ENCODE data around the gene DIRAS3. TPM values are rescaled to one million over a fixed set of nuclear protein-coding genes. Genes with fewer than 3 reads are reported as not detected.
"Not testable (repeated sequence)": the region's sequence is repeated elsewhere in the genome, so short reads cannot be mapped to it uniquely, and the experiment has no call there.

DIRAS3 gene
- polyA plus RNA-seq, 1 donor from 2014 or later = not detected

DNA sequence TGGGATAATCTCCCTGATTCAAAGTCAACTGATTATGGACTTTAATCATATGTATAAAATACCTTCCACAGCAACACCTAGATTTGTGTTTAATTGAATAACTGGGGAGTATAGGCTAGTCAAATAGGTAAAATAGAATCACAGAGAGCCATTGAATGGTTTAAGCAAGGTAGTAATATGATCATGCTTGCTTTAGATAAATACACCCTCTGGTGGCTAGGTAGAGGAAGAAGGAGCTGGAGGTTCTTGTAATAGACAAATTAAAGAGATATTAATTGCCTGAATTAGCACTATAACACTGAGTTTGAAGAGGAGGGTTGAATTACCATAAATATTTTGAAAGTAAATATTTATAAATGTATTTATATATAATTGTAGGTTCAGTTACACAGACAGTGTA lies 40.3 kb downstream of the DIRAS3 start:
- Mint-ChIP-seq H3K27me3 (peaks cover 5% of the 10 kb centered on the region), H3K4me1 (no peaks in the 10 kb centered on the region), H3K36me3 (no peaks in the 10 kb centered on the region), H3K4me3 (no peak overlapping the region), H3K9me3 (peaks cover 0 to 4% (median 0%) of the 10 kb centered on the region in 3 donors), H3K27ac (no peak overlapping the region)

DNA sequence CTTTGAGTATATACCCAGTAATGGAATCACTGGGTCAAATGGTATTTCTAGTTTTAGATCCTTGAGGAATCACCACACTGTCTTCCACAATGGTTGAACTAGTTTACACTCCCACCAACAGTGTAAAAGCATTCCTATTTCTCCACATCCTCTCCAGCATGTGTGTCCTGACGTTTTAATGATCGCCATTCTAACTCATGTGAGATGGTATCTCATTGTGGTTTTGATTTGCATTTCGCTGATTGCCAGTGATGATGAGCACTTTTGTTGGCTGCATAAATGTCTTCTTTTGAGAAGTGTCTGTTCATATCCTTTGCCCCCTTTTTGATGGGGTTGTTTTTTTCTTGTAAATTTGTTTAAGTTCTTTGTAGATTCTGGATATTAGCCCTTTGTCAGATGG lies 46.8 kb downstream of the DIRAS3 start:
- peaks cover 13 to 15% (median 13%) of the 10 kb centered on the region in 3 donors for H3K9me3 Mint-ChIP-seq
- not testable (repeated sequence) for H3K4me3 Mint-ChIP-seq

DNA sequence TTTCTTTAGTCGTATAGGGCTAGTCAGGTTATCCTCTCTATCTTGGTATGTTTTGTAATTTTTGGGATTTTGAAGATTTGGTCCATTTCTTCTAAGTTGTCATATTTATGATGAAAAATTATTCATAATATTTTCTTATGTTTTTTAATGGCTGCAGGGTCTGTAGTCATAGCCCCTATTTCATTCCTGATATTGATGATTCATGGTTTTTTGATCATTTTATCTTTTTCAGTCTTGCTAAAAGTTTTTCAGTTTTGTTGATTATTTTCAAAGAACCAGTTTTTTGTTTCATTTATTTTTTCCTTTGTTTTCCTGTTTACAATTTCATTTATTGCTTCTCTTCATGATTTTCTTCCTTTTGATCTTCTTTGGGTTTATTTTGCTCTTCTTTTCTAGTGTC lies 50.2 kb downstream of the DIRAS3 start:
- H3K27me3 Mint-ChIP-seq = peaks cover 2% of the 10 kb centered on the region
- no peaks in the 10 kb centered on the region for H3K4me1 Mint-ChIP-seq

More for the DNA sequence above, 46.8 kb downstream of the DIRAS3 start:
- H3K4me1 Mint-ChIP-seq, H3K36me3 Mint-ChIP-seq, H3K27me3 Mint-ChIP-seq, H3K27ac Mint-ChIP-seq: not testable (repeated sequence)

DNA sequence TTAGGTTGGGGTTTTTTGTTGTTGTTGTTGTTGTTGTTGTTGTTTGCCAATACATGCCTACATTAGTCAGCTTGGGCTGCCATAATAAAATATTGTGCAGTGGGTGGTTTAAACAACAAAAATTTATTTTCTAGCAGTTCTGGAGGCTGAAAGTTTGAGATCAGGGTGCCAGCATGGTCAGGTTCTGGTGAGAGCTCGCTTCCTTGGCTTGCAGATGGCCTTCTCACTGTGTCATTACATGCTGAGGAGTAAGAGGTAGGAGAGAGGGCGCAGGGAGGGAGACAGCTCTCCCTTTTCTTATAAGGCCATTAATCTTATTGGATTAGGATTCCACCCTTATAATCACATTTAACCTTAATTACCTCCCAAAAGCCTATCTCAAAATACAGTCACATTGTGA lies 52.7 kb downstream of the DIRAS3 start:
- H3K4me3 Mint-ChIP-seq = peak overlapping the region in 1 of 4 donors; percentile 46
- no peak overlapping the region for H3K27ac Mint-ChIP-seq
- H3K27me3 Mint-ChIP-seq = peaks cover 2% of the 10 kb centered on the region
- no peaks in the 10 kb centered on the region for H3K4me1 Mint-ChIP-seq
- no peaks in the 10 kb centered on the region for H3K36me3 Mint-ChIP-seq
- H3K9me3 Mint-ChIP-seq = peaks cover 8 to 27% (median 9%) of the 10 kb centered on the region in 3 donors

More for the DNA sequence above, 50.2 kb downstream of the DIRAS3 start:
- Mint-ChIP-seq H3K4me3 (peak overlapping the region in 1 of 4 donors; percentile 14), H3K36me3 (no peaks in the 10 kb centered on the region), H3K9me3 (peaks cover 10 to 18% (median 15%) of the 10 kb centered on the region in 3 donors), H3K27ac (no peak overlapping the region)

Other genes starting within 250 kb of the DIRAS3 start
- not detected for gene GNG12, start 217.2 kb downstream of the DIRAS3 start, polyA plus RNA-seq
- gene WLS, start 181.9 kb upstream of the DIRAS3 start, polyA plus RNA-seq = not detected

Measured in IgD-negative memory B cell (primary cell).